DMS 273 treated with DMSO at 0.1 percent for 48 hours (cell line): Measurements from ENCODE around the gene DNAH12.
"Not testable (repeated sequence)": the region's sequence is repeated elsewhere in the genome, so short reads cannot be mapped to it uniquely, and the experiment has no call there.

ENCODE experiments used
- DNase-seq: peaks from one replicate; lab custom pipeline; 2025; lab: John Stamatoyannopoulos, UW

DNAH12 gene

GRCh38 chr3:57518276-57518915 lies 25.7 kb downstream of the DNAH12 start:
- DNase-seq = no peak

GRCh38 chr3:57512166-57512565 lies 32.0 kb downstream of the DNAH12 start:
- DNase-seq = no peak

GRCh38 chr3:57505901-57506300 lies 38.2 kb downstream of the DNAH12 start:
- DNase-seq = no peak

DNA sequence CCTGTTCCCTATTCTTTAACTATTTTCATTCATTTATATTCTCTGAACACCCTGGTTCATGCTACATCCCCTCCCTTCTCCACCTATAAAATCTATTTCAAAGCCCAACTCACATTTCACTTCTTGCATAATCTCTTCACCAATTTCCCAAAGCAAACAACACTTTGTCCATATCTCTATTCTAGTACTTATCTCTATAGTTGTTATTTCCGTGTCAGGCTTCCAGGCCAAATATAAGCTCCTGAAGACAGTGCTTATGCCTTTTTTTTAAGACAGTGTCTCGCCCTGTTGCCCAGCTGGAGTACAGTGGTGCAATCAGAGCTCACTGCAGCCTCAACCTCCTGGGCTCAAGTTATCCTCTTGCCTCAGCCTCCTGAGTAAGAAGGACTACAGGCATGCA lies 43.6 kb downstream of the DNAH12 start:
- no peak for DNase-seq

GRCh38 chr3:57497904-57498303 lies 46.2 kb downstream of the DNAH12 start:
- DNase-seq = no peak

GRCh38 chr3:57484563-57484962 lies 59.6 kb downstream of the DNAH12 start:
- no peak for DNase-seq

- DNase-seq = not testable (repeated sequence)
These were observed 67.0 kb downstream of the DNAH12 start for GRCh38 chr3:57477193-57477592.

DNA sequence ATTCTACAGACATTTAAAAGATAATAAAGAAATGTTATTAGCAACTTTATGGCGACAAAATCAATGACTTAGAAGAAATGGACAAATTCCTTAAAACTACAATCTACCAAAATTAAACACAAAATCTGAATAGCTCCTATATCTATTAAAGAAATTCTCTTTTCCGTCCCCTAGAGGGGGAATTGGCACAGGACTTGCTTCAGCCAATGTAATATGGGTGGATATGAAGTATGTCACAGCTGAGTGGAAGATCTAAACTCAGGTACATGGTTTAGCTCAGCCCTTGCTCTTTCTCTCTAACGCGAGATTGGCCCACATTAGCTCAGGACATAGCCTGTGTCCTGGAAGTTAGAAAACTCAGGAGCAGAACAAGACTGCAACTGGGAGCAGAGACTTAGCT lies 79.3 kb downstream of the DNAH12 start:
- no peak for DNase-seq

- DNase-seq = no peak
These were observed 80.1 kb downstream of the DNAH12 start for GRCh38 chr3:57464011-57464410.

DNA sequence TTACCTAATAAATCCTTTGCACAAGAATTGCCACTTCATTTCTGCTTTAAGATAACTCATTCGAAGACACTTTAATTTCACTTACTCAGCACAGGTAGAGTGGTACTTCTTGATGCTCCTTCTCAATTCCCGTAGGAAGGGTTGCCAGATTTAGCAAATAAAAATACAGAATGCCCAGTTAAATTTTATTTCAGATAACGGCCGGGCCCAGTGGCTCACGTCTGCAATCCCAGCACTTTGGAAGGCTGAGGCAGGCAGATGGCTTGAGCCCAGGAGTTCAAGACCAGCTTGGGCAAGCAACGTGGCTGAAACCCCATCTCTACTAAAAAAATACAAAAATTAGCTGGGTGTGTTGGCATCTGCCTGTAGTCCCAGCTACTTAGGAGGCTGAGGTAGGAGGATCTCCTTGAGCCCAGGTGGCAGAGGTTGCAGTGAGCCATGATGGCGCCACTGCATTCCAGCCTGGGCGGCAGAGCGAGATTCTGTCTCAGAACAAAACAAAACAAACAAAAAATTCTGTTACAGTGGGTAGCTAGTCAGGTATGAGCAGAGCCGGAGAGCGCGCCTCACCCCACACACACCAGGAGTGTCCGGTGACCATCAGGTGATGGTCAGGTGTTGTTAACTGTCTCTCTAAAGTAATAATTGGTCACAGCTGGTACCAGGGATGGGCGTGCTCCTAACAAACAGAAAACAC lies 92.8 kb downstream of the DNAH12 start:
- DNase-seq = no peak

GRCh38 chr3:57449276-57449847 lies 94.8 kb downstream of the DNAH12 start:
- not testable (repeated sequence) for DNase-seq

- DNase-seq = not testable (repeated sequence)
These were observed 95.7 kb downstream of the DNAH12 start for GRCh38 chr3:57448489-57448888.

DNA sequence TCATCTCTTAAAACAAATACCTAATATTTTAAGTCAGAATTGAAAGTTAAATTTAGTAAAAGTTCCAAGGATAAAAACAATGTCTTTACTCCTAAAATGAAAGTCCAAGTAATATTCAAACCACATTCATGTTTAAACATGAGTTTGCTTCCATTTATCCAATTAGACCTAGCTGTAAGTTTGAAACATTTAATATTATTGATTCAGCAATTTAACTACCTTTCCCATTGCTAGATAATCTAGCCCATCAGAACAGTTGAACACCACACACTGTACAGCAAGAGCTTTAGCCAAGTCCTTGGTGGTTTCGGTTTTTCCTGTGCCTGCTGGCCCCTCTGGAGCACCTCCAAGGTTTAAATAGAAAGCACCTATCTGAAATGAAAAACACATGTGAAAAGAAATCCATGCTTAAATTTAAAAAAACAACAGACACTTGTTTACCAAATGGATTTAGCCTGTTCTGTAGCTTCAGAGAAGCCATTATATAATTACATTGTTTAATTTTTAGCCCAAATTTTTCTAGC lies 97.8 kb downstream of the DNAH12 start:
- no peak for DNase-seq

- no peak for DNase-seq
These were observed 99.7 kb downstream of the DNAH12 start for GRCh38 chr3:57444469-57444868.

GRCh38 chr3:57440144-57440543 lies 104.0 kb downstream of the DNAH12 start:
- DNase-seq = not testable (repeated sequence)

DNA sequence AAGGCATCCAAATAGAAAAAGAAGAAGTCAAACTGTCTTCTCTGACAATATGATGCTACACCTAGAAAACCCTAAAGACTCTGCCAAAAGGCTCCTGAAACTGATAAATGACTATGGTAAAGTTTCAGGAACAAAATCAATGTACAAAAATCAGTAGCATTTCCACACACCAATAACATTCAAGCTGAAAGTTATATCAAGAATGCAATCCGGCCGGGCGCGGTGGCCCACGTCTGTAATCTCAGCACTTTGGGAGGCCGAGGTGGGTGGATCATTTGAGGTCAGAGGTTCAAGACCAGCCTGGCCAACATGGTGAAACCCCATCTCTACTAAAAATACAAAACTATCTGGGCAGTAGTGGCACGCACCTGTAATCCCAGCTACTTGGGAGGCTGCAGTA lies 105.7 kb downstream of the DNAH12 start:
- not testable (repeated sequence) for DNase-seq

DNA sequence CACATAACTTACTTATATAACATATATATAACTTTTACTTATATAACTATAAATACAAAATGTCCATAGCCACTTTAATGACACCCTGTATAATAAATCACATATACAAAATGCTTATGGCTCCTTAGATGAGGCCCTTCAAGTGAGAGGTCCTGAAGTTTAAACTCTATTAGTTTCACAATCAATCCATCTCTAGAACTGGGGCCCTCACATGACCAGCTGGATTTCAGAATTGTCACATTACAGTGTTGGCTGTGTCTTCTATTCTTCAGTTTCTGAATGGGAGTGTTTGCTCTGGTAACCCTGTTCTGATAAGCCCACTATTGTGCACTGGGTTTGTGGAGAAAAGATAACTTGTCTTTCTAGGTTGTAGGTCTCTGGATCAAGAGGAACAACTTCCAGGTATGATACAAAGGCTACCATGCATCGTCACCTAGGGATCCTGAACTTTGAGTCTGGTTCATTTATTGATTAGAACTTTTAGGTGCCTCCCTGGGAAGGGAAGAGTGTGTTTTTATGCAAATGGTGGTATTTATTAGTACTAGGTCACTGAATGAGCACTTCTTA lies 107.9 kb downstream of the DNAH12 start:
- no peak for DNase-seq

GRCh38 chr3:57434041-57434440 lies 110.1 kb downstream of the DNAH12 start:
- no peak for DNase-seq

- DNase-seq = no peak
These were observed 120.8 kb downstream of the DNAH12 start for GRCh38 chr3:57423335-57423734.

- no peak for DNase-seq
These were observed 122.8 kb downstream of the DNAH12 start for GRCh38 chr3:57421336-57421735.

DNA sequence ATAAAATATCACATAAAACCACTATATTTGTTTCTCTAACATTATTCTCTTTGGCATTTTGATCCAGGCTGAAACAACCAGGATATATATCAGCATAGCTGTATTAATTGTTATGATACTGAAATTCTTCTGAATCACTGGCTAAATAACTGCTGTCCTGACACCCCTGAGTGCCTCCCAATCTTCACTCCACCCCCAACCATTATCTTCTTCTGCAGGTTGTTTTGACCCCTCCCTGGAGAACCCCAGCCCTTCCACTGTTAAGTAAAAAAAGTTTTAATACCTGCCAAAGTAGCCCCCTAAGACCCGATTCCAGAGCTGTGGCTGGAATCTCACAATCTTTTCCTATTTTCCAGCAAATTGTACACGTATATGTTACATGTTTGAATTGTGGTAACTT lies 124.1 kb downstream of the DNAH12 start:
- no peak for DNase-seq

GRCh38 chr3:57411715-57412114 lies 132.4 kb downstream of the DNAH12 start:
- no peak for DNase-seq

DNA sequence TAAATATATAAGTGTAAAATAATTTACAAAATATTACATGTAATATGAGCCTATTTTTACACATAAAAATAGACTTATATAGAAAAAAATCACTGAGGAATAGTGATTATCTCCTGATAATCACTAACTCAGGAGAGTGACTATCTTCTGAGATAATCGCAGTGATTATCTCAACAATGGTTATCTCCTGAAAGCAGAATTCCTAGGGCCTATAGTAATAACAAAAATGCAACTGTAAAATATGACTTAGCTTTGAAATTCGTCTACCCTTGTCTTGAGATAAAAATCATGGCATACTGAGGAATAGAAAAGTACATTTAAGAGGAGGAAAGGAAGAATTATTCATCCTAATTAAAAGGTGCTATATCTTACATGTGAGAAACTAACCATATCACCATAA lies 134.7 kb downstream of the DNAH12 start:
- no peak for DNase-seq
